Trophoblast cell (in vitro differentiated cells and primary cell): Measurements from ENCODE around the gene FAM241A.
"Not testable (repeated sequence)": the region's sequence is repeated elsewhere in the genome, so short reads cannot be mapped to it uniquely, and the experiment has no call there.

Experiments
- DNase-seq, 2 donors: peaks; one replicate each; pipeline ENCODE4 v3.0.0-alpha.2; 2016
- H2AFZ ChIP-seq: 2 replicates; pipeline ENCODE4 v1.6.1; 2013; ENCODE audit warnings: low read length, moderate library complexity, mild to moderate bottlenecking; ENCODE audit not compliant: insufficient read depth, poor library complexity
- H2AK5ac ChIP-seq: 2 replicates; pipeline ENCODE4 v1.6.1; 2013; ENCODE audit warnings: mild to moderate bottlenecking, low read length
- H2BK120ac ChIP-seq: 2 replicates; pipeline ENCODE4 v1.6.1; 2013; ENCODE audit warnings: low read length, mild to moderate bottlenecking, moderate library complexity; ENCODE audit not compliant: insufficient read depth, poor library complexity
- H2BK12ac ChIP-seq: 2 replicates; pipeline ENCODE4 v1.6.1; 2013; ENCODE audit warnings: mild to moderate bottlenecking, low read length, moderate library complexity
- H2BK5ac ChIP-seq: 2 replicates; pipeline ENCODE4 v1.6.1; 2013; ENCODE audit warnings: low read length, low read depth, moderate library complexity, mild to moderate bottlenecking; ENCODE audit not compliant: poor library complexity
- H3K14ac ChIP-seq: 2 replicates; pipeline ENCODE4 v1.6.1; 2013; ENCODE audit warnings: mild to moderate bottlenecking, low read length
- H3K18ac ChIP-seq: 2 replicates; pipeline ENCODE4 v1.6.1; 2013; ENCODE audit warnings: mild to moderate bottlenecking, low read length
- H3K23ac ChIP-seq: 2 replicates; pipeline ENCODE4 v1.6.1; 2013; ENCODE audit warnings: low read length
- H3K27ac ChIP-seq: 2 replicates; pipeline ENCODE4 v1.5.1; 2013; ENCODE audit warnings: low read depth, mild to moderate bottlenecking, inconsistent platforms, low read length, moderate library complexity
- H3K27me3 ChIP-seq: 2 replicates; pipeline ENCODE4 v1.6.1; 2013; ENCODE audit warnings: inconsistent platforms, mild to moderate bottlenecking, low read length, moderate library complexity; ENCODE audit not compliant: insufficient read depth
- H3K36me3 ChIP-seq, 2 experiments: 1 replicate in 1 of 2; 2 replicates in 1 of 2; pipeline ENCODE4 v1.6.1; 2013; ENCODE audit warnings: low read length in 2 of 2, mild to moderate bottlenecking in 2 of 2, moderate library complexity in 1 of 2; ENCODE audit not compliant: insufficient read depth in 2 of 2, control insufficient read depth in 1 of 2
- H3K4ac ChIP-seq: 2 replicates; pipeline ENCODE4 v1.6.1; 2013; ENCODE audit warnings: low read depth, mild to moderate bottlenecking, low read length, moderate library complexity
- H3K4me1 ChIP-seq, 2 experiments: 1 replicate in 1 of 2; 2 replicates in 1 of 2; pipeline ENCODE4 v1.6.1; 2013; ENCODE audit warnings: low read length in 2 of 2, mild to moderate bottlenecking in 2 of 2, moderate library complexity in 1 of 2; ENCODE audit not compliant: insufficient read depth in 2 of 2, control insufficient read depth in 1 of 2
- H3K4me2 ChIP-seq: 2 replicates; pipeline ENCODE4 v1.6.1; 2013; ENCODE audit warnings: inconsistent platforms, mild to moderate bottlenecking, low read length, moderate library complexity
- H3K4me3 ChIP-seq: 2 replicates; pipeline ENCODE4 v1.5.1; 2013; ENCODE audit warnings: mild to moderate bottlenecking, low read depth, low read length, inconsistent platforms
- H3K79me1 ChIP-seq: one replicate; pipeline ENCODE4 v1.6.1; 2013; ENCODE audit warnings: low read length
- H3K79me2 ChIP-seq: 2 replicates; pipeline ENCODE4 v1.6.1; 2013; ENCODE audit warnings: low read length, mild to moderate bottlenecking; ENCODE audit not compliant: control insufficient read depth, insufficient read depth, poor library complexity
- H3K9ac ChIP-seq: 2 replicates; pipeline ENCODE4 v1.6.1; 2013; ENCODE audit warnings: mild to moderate bottlenecking, low read length
- H3K9me3 ChIP-seq: 2 replicates; pipeline ENCODE4 v1.6.1; 2013; ENCODE audit warnings: low read depth, mild to moderate bottlenecking, control low read depth, inconsistent platforms, low read length; ENCODE audit not compliant: insufficient read depth
- H4K12ac ChIP-seq: 2 replicates; pipeline ENCODE4 v1.6.1; 2013; ENCODE audit warnings: low read depth, mild to moderate bottlenecking, low read length, moderate library complexity
- H4K8ac ChIP-seq: 2 replicates; pipeline ENCODE4 v1.6.1; 2013; ENCODE audit warnings: low read depth, mild to moderate bottlenecking, low read length, moderate library complexity
- H4K91ac ChIP-seq: one replicate; pipeline ENCODE4 v1.6.1; 2013; ENCODE audit warnings: low read depth, mild to moderate bottlenecking, low read length, moderate library complexity
- WGBS: extraction: QIAGEN DNeasy Blood & Tissue Kit; methylation state at CpG from one replicate; pipeline ENCODE4 v1.1.7; 2013; ENCODE audit warnings: missing lambda C conversion rate; ENCODE audit not compliant: insufficient read length, insufficient coverage; ENCODE audit errors: extremely low coverage; 5-methylcytosine and 5-hydroxymethylcytosine counted together

The FAM241A gene

GRCh38 chr4:112178741-112179140 lies 33.5 kb downstream of the FAM241A start:
- not testable (repeated sequence) for H3K4me2 ChIP-seq, H3K4ac ChIP-seq
- no CpG with 5 or more reads among the region's 3 CpGs for WGBS

GRCh38 chr4:112181358-112182000 lies 36.2 kb downstream of the FAM241A start:
- DNase-seq, result no peak
- no peak overlapping the region for H3K27ac ChIP-seq
- no peak overlapping the region for H3K4me2 ChIP-seq
- no peaks in the 10 kb centered on the region for H3K79me2 ChIP-seq
- H2BK120ac ChIP-seq, result no peak overlapping the region
- no peak overlapping the region for H3K9ac ChIP-seq
- H3K9me3 ChIP-seq, result no peaks in the 10 kb centered on the region
- no peaks in the 10 kb centered on the region for H3K27me3 ChIP-seq
- H4K12ac ChIP-seq, result no peak overlapping the region
- no peak overlapping the region for H3K4me3 ChIP-seq
- no peak overlapping the region for H4K91ac ChIP-seq
- H3K23ac ChIP-seq, result no peak overlapping the region
- H4K8ac ChIP-seq, result no peak overlapping the region
- no peak overlapping the region for H2AFZ ChIP-seq
- H3K79me1 ChIP-seq, result no peaks in the 10 kb centered on the region
- no peak overlapping the region for H2AK5ac ChIP-seq
- no peak overlapping the region for H2BK5ac ChIP-seq
- no peak overlapping the region for H2BK12ac ChIP-seq
- H3K36me3 ChIP-seq, result no peaks in the 10 kb centered on the region
- H3K4me1 ChIP-seq, result no peaks in the 10 kb centered on the region
- no peak overlapping the region for H3K18ac ChIP-seq
- H3K4ac ChIP-seq, result no peak overlapping the region
- no CpG with 5 or more reads among the region's 3 CpGs for WGBS
- no peak overlapping the region for H3K14ac ChIP-seq

More at GRCh38 chr4:112178741-112179140, 33.5 kb downstream of the FAM241A start:
- not testable (repeated sequence) for H4K12ac ChIP-seq, H2BK120ac ChIP-seq, H3K23ac ChIP-seq, H3K14ac ChIP-seq, H3K4me3 ChIP-seq, H2AFZ ChIP-seq, H2BK12ac ChIP-seq, H3K9me3 ChIP-seq, H3K27ac ChIP-seq, H3K9ac ChIP-seq, H2AK5ac ChIP-seq, H4K8ac ChIP-seq, H3K79me1 ChIP-seq, DNase-seq, H3K4me1 ChIP-seq, H3K36me3 ChIP-seq, H3K27me3 ChIP-seq, H4K91ac ChIP-seq, H2BK5ac ChIP-seq, H3K18ac ChIP-seq, H3K79me2 ChIP-seq

GRCh38 chr4:112182604-112183003 lies 37.4 kb downstream of the FAM241A start:
- Histone ChIP-seq H2BK12ac (no peak overlapping the region), H3K27ac (no peak overlapping the region), H3K4me2 (no peak overlapping the region), H3K79me1 (no peaks in the 10 kb centered on the region), H4K91ac (no peak overlapping the region), H3K9me3 (no peaks in the 10 kb centered on the region), H3K4me3 (no peak overlapping the region), H3K4ac (no peak overlapping the region), H3K23ac (no peak overlapping the region), H3K36me3 (no peaks in the 10 kb centered on the region), H4K8ac (no peak overlapping the region), H3K79me2 (no peaks in the 10 kb centered on the region), H2BK120ac (no peak overlapping the region), H3K27me3 (no peaks in the 10 kb centered on the region), H3K14ac (no peak overlapping the region), H2BK5ac (no peak overlapping the region), H4K12ac (no peak overlapping the region), H3K18ac (no peak overlapping the region), H2AK5ac (no peak overlapping the region), H3K4me1 (no peaks in the 10 kb centered on the region), H2AFZ (no peak overlapping the region), H3K9ac (no peak overlapping the region)
- no peak for DNase-seq
- WGBS, result no CpG with 5 or more reads among the region's 3 CpGs

- no peak overlapping the region for H2AFZ ChIP-seq
- H4K12ac ChIP-seq, result no peak overlapping the region
- DNase-seq, result no peak
- no peak overlapping the region for H3K23ac ChIP-seq
- H3K36me3 ChIP-seq, result no peaks in the 10 kb centered on the region
- H3K27me3 ChIP-seq, result no peaks in the 10 kb centered on the region
- no peak overlapping the region for H3K4ac ChIP-seq
- no peak overlapping the region for H2BK120ac ChIP-seq
- H4K8ac ChIP-seq, result no peak overlapping the region
- H2BK5ac ChIP-seq, result no peak overlapping the region
- H3K9me3 ChIP-seq, result no peaks in the 10 kb centered on the region
- no peak overlapping the region for H3K4me3 ChIP-seq
- H3K79me2 ChIP-seq, result no peaks in the 10 kb centered on the region
- H2BK12ac ChIP-seq, result no peak overlapping the region
- H3K4me1 ChIP-seq, result no peaks in the 10 kb centered on the region
- no peak overlapping the region for H3K18ac ChIP-seq
- H3K9ac ChIP-seq, result no peak overlapping the region
- no peak overlapping the region for H4K91ac ChIP-seq
- no peaks in the 10 kb centered on the region for H3K79me1 ChIP-seq
- H3K14ac ChIP-seq, result no peak overlapping the region
- no peak overlapping the region for H3K4me2 ChIP-seq
- H2AK5ac ChIP-seq, result no peak overlapping the region
- WGBS, result no CpG with 5 or more reads among the region's 2 CpGs
- no peak overlapping the region for H3K27ac ChIP-seq
These were observed 38.0 kb downstream of the FAM241A start for GRCh38 chr4:112183252-112183651.
